ENCODE results near the gene UTS2B. TPM values are rescaled to one million over a fixed set of nuclear protein-coding genes. Genes with fewer than 3 reads are reported as not detected.

Gene UTS2B, protein sequence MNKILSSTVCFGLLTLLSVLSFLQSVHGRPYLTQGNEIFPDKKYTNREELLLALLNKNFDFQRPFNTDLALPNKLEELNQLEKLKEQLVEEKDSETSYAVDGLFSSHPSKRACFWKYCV
- total RNA-seq (2016; rRNA removed; fragmentation: Illumina TruSeq; extraction: Trizol) (0.46 TPM in 1 of 2 replicates, not detected in the other), polyA plus RNA-seq (2011; rRNA removed) (0.03 and 0.14 TPM in 2 replicates), polyA minus RNA-seq (2011; rRNA and poly(A)+ RNA removed; ENCODE audit: low replicate concordance) (0.32 and 1.1 TPM in 2 replicates), Bru-seq, nascent RNA (percentile 15 among the genes with signal in this experiment), BruChase-seq, experiment 1, labeled RNA remaining after a 6-hour chase (percentile 11 among the genes with signal in this experiment), BruChase-seq, experiment 2, labeled RNA remaining after a 2-hour chase (percentile 10 among the genes with signal in this experiment)
- total RNA-seq (2016; cell fraction: cytosol; rRNA removed; fragmentation: Illumina TruSeq; extraction: Trizol; ENCODE audit: low read depth): 0.71 and 1.1 TPM in 2 replicates
- 0.37 TPM in 1 of 2 replicates, not detected in the other for total RNA-seq (2016; cell fraction: insoluble cytoplasmic fraction; rRNA removed; fragmentation: Illumina TruSeq; extraction: Trizol)
- total RNA-seq (2016; cell fraction: membrane; rRNA removed; fragmentation: Illumina TruSeq; extraction: Trizol): 0.49 and 0.83 TPM in 2 replicates
- 1.1 and 1.6 TPM in 2 replicates for total RNA-seq (2016; cell fraction: nucleus; rRNA removed; fragmentation: Illumina TruSeq; extraction: Trizol)
- polyA plus RNA-seq (2011; cell fraction: cytosol; rRNA removed): 0.04 and 0.09 TPM in 2 replicates
- polyA plus RNA-seq (2011; cell fraction: nucleus; rRNA removed): not detected in 2 replicates
- polyA plus RNA-seq (2012): 0.42 TPM in 1 of 2 replicates, not detected in the other
- 0.34 TPM in 1 of 2 replicates, not detected in the other for polyA plus RNA-seq (2016; cell fraction: cytosol; fragmentation: Illumina TruSeq; extraction: Trizol; ENCODE audit: low read depth)
- polyA plus RNA-seq (2016; cell fraction: insoluble cytoplasmic fraction; fragmentation: Illumina TruSeq; extraction: Trizol; ENCODE audit: low read depth): not detected in 2 replicates
- polyA plus RNA-seq (2016; cell fraction: membrane; fragmentation: Illumina TruSeq; extraction: Trizol; ENCODE audit: low read depth): not detected in 2 replicates
- not detected in 2 replicates for polyA plus RNA-seq (2016; cell fraction: nucleus; fragmentation: Illumina TruSeq; extraction: Trizol; ENCODE audit: insufficient read depth, low read depth)
- polyA minus RNA-seq (2011; cell fraction: cytosol; rRNA and poly(A)+ RNA removed): 1.1 TPM in 1 of 2 replicates, not detected in the other
- polyA minus RNA-seq (2011; cell fraction: nucleus; rRNA and poly(A)+ RNA removed): 3.4 and 3.6 TPM in 2 replicates
- long read RNA-seq, experiment 1: 0 reads
- long read RNA-seq, experiment 2: 0 reads

DNA sequence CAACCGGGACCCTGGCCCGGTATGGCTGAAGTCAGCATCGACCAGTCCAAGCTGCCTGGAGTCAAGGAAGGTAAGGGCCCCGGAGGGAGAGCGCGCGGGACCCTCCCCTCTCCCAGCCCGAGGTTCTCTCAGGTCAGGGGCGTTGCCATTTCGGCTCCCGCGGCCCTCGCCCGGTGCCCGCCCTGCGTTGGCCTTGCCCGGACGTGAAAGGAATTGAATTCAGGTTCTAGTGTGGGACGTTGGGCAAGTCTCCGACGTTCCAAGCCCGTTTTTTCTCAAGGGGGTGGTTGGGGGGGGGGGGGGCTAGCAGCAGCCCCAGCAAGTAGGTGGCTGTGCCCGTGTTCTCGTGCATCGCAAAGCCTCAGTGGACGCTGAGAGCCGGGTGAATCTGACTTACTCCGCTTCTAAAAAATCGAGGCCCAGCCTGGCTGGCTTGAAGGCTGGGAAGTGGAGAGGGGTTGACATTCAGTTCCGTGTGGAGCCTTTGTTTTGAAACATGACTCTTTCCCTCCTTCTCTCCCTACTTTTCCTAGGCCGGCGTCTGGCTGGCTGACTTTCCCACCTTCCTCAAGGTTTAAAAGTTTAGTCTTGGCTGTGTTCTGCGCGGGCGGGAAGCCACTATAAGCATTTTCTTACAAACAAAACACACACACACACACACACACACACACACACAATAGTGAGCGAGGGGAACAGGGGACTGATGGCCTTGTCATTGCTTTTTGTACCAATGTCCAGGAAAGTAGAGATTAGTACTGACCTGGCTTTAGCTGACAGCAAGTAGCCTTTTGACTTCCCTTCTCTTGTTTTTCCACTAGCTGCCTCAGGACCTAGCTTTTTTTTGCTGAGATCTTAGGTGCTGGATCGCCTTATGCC, at the start of gene UTS2B:
TSS of gene UTS2B (minus strand) at position 873 of the 876 bp plus-strand sequence. CDS start 48,337 bp downstream, outside the sequence.
- BruUV-seq (replicated peaks): no TSS peak
- Histone ChIP-seq H3K4me3 (replicated peaks in 1 of 3; ENCODE audit: insufficient read depth in 1 of 3, low read depth in 2 of 3, low read length in 3 of 3) (peak within 1 kb of the TSS; percentile 70 to 89 (median 88)), H3K4me2 (ENCODE audit: low read depth, low read length) (peak within 1 kb of the TSS; percentile 89), H3K4me1 (ENCODE audit: insufficient read depth, low read length) (peaks cover 55% of the 10 kb centered on the region), H3K36me3 (replicated peaks in 1 of 2; ENCODE audit: control insufficient read depth in 1 of 2, insufficient read depth in 2 of 2, low read length in 2 of 2) (no peaks in the 10 kb centered on the region), H3K9me3 (ENCODE audit: low read length) (no peaks in the 10 kb centered on the region), H3K27ac (ENCODE audit: extremely low read length, insufficient read depth, low read length) (peak within 1 kb of the TSS; percentile 95), H3K79me2 (ENCODE audit: insufficient read depth, low read length) (peaks cover 55% of the 10 kb centered on the region), H3K27me3 (ENCODE audit: control insufficient read depth in 1 of 2, insufficient read depth in 2 of 2, low read length in 2 of 2) (no peaks in the 10 kb centered on the region), H4K20me1 (ENCODE audit: insufficient read depth, low read length) (peaks cover 13% of the 10 kb centered on the region; the same call in 1 of the 2 replicates), H3K9ac (ENCODE audit: insufficient read depth, low read depth, low read length) (peak within 1 kb of the TSS; percentile 94), H2AFZ (ENCODE audit: low read length) (no peak within 1 kb of the TSS)
- ChIA-PET POLR2A (interaction anchor here (1.5 to 2.1 kb wide), 3 partner anchors 9 to 23 kb away, joined by 3 to 9 read pairs (median 5); no protein-coding TSS in a partner anchor), CTCF (ENCODE audit: low intra/inter-chr PET ratio, low total read pairs) (no interaction called here)
- FAIRE-seq (no peak), DNase-seq (ENCODE audit: low spot score) (peak; percentile 29), ATAC-seq (peak; percentile 68)
- WGBS (ENCODE audit: low lambda C conversion rate): under 1% methylated on average over 19 of the region's 37 CpGs
- intact Hi-C loops (cut with micrococcal nuclease; ENCODE audit: unreplicated experiment) (loop anchor here (1.0 to 5.0 kb wide), 2 partner anchors 23 to 52 kb away; no protein-coding TSS in a partner anchor), in situ Hi-C loops (cut with HindIII; ENCODE audit: extremely low pct_ligation_motif_present, low pct_unique_long_range_greater_than_20kb) (no loop called here)
- TF ChIP-seq MEF2D (CRISPR knock-in tag; IDR thresholded peaks at IDR 0.05) (peak; percentile 21; the same call in 1 of the 2 replicates), HOXA5 (CRISPR knock-in tag; IDR thresholded peaks at IDR 0.05) (no peak), ZNF30 (CRISPR knock-in tag; IDR thresholded peaks at IDR 0.05) (no peak), RNF2 (conservative IDR thresholded peaks at IDR 0.05; ENCODE audit: low read depth) (0 out of 2 replicates have a peak, but pooled peaks have one; percentile 18), TOE1 (CRISPR knock-in tag; IDR thresholded peaks at IDR 0.05) (no peak), ZSCAN20 (CRISPR knock-in tag; IDR thresholded peaks at IDR 0.05; ENCODE audit: borderline replicate concordance) (0 out of 2 replicates have a peak, but pooled peaks have one; percentile 46), U2AF1 (optimal IDR thresholded peaks at IDR 0.05; ENCODE audit: low read depth, low read length) (no peak), ZFY (CRISPR knock-in tag; IDR thresholded peaks at IDR 0.05) (peak; percentile 66), KMT2B (CRISPR knock-in tag; IDR thresholded peaks at IDR 0.05) (no peak), SETDB1 (CRISPR knock-in tag; IDR thresholded peaks at IDR 0.05; ENCODE audit: borderline replicate concordance) (no peak), ZNF354B (CRISPR knock-in tag; IDR thresholded peaks at IDR 0.05) (no peak), PCBP1 (IDR thresholded peaks at IDR 0.05; ENCODE audit: borderline replicate concordance, low read depth, low read length) (peak; percentile 59; the same call in 1 of the 2 replicates), IKZF4 (CRISPR knock-in tag; IDR thresholded peaks at IDR 0.05; ENCODE audit: borderline replicate concordance, low read depth, not compliant biosample characterization) (no peak)
- TF ChIP-seq, protein P1, sequence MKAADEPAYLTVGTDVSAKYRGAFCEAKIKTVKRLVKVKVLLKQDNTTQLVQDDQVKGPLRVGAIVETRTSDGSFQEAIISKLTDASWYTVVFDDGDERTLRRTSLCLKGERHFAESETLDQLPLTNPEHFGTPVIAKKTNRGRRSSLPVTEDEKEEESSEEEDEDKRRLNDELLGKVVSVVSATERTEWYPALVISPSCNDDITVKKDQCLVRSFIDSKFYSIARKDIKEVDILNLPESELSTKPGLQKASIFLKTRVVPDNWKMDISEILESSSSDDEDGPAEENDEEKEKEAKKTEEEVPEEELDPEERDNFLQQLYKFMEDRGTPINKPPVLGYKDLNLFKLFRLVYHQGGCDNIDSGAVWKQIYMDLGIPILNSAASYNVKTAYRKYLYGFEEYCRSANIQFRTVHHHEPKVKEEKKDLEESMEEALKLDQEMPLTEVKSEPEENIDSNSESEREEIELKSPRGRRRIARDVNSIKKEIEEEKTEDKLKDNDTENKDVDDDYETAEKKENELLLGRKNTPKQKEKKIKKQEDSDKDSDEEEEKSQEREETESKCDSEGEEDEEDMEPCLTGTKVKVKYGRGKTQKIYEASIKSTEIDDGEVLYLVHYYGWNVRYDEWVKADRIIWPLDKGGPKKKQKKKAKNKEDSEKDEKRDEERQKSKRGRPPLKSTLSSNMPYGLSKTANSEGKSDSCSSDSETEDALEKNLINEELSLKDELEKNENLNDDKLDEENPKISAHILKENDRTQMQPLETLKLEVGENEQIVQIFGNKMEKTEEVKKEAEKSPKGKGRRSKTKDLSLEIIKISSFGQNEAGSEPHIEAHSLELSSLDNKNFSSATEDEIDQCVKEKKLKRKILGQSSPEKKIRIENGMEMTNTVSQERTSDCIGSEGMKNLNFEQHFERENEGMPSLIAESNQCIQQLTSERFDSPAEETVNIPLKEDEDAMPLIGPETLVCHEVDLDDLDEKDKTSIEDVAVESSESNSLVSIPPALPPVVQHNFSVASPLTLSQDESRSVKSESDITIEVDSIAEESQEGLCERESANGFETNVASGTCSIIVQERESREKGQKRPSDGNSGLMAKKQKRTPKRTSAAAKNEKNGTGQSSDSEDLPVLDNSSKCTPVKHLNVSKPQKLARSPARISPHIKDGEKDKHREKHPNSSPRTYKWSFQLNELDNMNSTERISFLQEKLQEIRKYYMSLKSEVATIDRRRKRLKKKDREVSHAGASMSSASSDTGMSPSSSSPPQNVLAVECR (CRISPR knock-in tag; IDR thresholded peaks at IDR 0.05; ENCODE audit: borderline replicate concordance): peak; percentile 19; the same call in 1 of the 2 replicates
